Measurements from ENCODE around the gene SPATS2L. TPM values are rescaled to one million over a fixed set of nuclear protein-coding genes. Genes with fewer than 3 reads are reported as not detected.

The SPATS2L gene
- total RNA-seq, 6 donors from 2014 or later = 57.6 to 127 (median 80.4) TPM

GRCh38 chr2:200267350-200267749, 39.1 kb upstream of the SPATS2L start:
- ATAC-seq (ENCODE audit: low FRiP score in 2 of 2) (no peak), DNase-seq (no peak)
- WGBS, 2 donors = 98 to 100% methylated on average over 2 of the region's 2 CpGs
- Histone ChIP-seq H3K4me1 (no peaks in the 10 kb centered on the region), H3K9me3 (no peaks in the 10 kb centered on the region), H3K27me3 (no peaks in the 10 kb centered on the region), H3K36me3 (no peaks in the 10 kb centered on the region), H3K27ac (no peak overlapping the region), H3K4me3 (no peak overlapping the region)
- TF ChIP-seq CTCF (IDR thresholded peaks at IDR 0.05) (no peak), POLR2AphosphoS5 (IDR thresholded peaks at IDR 0.05) (no peak), EP300 (IDR thresholded peaks at IDR 0.05) (no peak), POLR2A (IDR thresholded peaks at IDR 0.05) (no peak)

GRCh38 chr2:200270732-200271131, 35.8 kb upstream of the SPATS2L start:
- Histone ChIP-seq H3K27me3 (no peaks in the 10 kb centered on the region), H3K36me3 (no peaks in the 10 kb centered on the region), H3K4me1 (no peaks in the 10 kb centered on the region), H3K27ac (no peak overlapping the region), H3K9me3 (no peaks in the 10 kb centered on the region), H3K4me3 (no peak overlapping the region)
- ATAC-seq (ENCODE audit: low FRiP score in 2 of 2) (no peak), DNase-seq (no peak)
- no peak for TF ChIP-seq POLR2AphosphoS5 (IDR thresholded peaks at IDR 0.05)
- no peak for TF ChIP-seq POLR2A (IDR thresholded peaks at IDR 0.05)
- TF ChIP-seq EP300 (IDR thresholded peaks at IDR 0.05) = no peak
- TF ChIP-seq CTCF (IDR thresholded peaks at IDR 0.05) = no peak
- WGBS, 2 donors = 65 to 86% methylated on average over 1 of the region's 1 CpG

DNA sequence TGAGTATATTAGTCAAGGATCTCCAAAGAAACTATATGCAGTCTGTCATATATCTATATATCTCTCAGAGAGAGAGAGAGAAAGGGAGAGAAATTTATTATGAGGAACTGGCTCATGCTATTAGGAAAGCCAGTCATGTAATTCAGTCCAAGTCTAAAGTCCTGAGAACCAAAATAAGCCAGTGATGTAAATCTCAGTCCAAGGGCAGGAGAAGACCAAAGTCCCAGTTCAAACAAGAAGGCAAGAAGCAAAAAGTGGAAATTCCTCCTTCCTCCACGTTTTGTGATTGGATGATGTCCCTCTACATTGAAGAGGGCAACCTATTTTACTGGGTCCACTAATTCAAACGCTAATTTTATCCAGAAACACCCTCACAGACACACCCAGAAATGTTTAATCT, 34.2 kb upstream of the SPATS2L start:
- TF ChIP-seq POLR2AphosphoS5 (IDR thresholded peaks at IDR 0.05) (no peak), CTCF (IDR thresholded peaks at IDR 0.05) (no peak), EP300 (IDR thresholded peaks at IDR 0.05) (no peak), POLR2A (IDR thresholded peaks at IDR 0.05) (no peak)
- 67 to 81% methylated on average over 2 of the region's 2 CpGs for WGBS, 2 donors
- Histone ChIP-seq H3K27ac (no peak overlapping the region), H3K4me3 (no peak overlapping the region), H3K4me1 (no peaks in the 10 kb centered on the region), H3K9me3 (no peaks in the 10 kb centered on the region), H3K36me3 (no peaks in the 10 kb centered on the region), H3K27me3 (no peaks in the 10 kb centered on the region)
- ATAC-seq (ENCODE audit: low FRiP score in 2 of 2) = no peak
- DNase-seq = no peak

DNA sequence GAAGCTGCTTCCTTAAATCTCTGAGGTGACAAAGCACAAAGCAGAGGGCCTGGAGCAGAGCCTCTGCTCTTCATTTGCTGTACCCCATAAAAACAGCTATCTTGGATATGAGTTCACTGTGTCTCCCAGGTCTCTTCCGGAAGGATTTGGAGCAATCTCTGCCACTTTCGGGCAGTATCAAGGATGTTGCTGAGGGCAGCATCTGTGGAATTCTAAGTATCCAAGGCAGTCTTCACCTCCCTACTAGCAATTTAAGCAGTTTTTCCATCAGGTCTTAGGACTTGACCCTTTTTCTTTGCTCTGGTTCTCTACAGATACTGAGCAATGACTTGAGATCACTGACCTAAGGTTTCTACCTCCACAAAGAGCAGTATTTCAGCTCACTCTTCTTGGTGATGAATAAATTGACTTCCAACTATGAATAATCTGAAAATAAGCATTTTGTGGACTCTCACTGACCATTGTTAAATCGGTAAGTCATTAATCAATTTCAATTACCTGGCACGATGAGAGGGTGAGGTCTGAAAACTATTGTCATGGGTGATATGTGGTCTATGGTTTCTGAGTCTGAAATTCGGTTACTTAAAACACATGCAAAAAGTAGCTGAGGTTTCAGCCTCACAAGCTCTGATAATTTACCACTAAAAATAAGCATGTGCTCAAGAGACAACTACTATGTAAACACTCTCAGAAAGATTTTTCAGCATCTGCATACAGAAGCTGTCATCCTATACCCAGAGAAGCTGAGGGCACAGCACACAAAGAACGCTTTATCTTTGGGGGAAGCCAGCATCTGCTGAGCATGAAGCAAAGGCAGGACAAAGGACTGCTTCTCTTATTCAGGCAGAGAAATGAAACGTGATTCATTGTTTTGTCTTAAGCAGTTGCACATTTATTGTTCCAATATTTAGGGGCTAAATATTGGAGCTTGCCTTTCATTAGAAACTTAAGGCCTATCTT, 32.1 kb upstream of the SPATS2L start:
- DNase-seq (no peak), ATAC-seq (ENCODE audit: low FRiP score in 2 of 2) (no peak)
- Histone ChIP-seq H3K27me3 (no peaks in the 10 kb centered on the region), H3K4me1 (no peaks in the 10 kb centered on the region), H3K4me3 (no peak overlapping the region), H3K27ac (no peak overlapping the region), H3K9me3 (no peaks in the 10 kb centered on the region), H3K36me3 (no peaks in the 10 kb centered on the region)
- no peak for TF ChIP-seq EP300 (IDR thresholded peaks at IDR 0.05)
- 78 to 79% methylated on average over 7 of the region's 7 CpGs for WGBS, 2 donors

DNA sequence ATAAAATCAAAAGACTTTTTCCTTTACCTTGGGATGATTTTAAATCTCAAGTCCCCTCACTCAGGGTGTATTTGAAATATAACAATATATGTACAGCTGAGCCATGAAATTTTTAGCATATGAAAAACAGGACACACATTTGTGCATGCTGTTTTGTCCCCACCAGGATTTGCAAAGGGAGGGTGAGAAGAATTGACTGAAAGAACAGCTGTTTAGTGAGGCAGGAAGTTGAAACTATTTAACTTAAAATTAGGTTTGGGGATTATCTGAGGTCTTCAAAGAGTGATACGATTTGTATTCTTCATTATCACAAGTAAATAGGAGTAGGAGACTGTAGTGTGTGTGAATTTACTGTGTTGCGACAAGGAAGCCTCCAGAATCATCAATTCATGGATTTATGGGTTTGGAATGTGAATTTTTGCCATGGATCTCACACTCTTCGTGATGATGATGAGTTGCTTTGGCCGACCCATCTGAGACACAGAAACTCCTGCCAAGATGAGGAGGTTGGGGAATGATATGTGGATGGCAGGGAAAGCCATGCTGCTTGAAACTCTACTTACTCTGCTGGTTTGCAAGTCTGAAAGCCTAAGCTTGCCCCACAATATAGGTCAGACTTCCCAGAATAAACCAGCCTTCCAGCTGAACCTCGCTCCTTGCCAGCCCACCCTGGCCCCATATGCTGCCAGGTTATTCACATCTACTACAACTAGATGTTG, 31.0 kb upstream of the SPATS2L start:
- Histone ChIP-seq H3K27ac (no peak overlapping the region), H3K36me3 (no peaks in the 10 kb centered on the region), H3K4me1 (no peaks in the 10 kb centered on the region), H3K9me3 (no peaks in the 10 kb centered on the region), H3K27me3 (no peaks in the 10 kb centered on the region), H3K4me3 (no peak overlapping the region)
- no peak for ATAC-seq (ENCODE audit: low FRiP score in 2 of 2)
- TF ChIP-seq POLR2AphosphoS5 (IDR thresholded peaks at IDR 0.05) (no peak), POLR2A (IDR thresholded peaks at IDR 0.05) (no peak), EP300 (IDR thresholded peaks at IDR 0.05) (no peak), CTCF (IDR thresholded peaks at IDR 0.05) (no peak)
- DNase-seq = no peak
- 80 to 82% methylated on average over 4 to 5 of the region's 5 CpGs for WGBS, 2 donors
